Fibroblast of pulmonary artery (primary cell): ENCODE results near the gene KRT13.

Source experiments
- DNase-seq: peaks from one replicate; pipeline ENCODE4 v3.0.0-alpha.2; 2010; ENCODE audit warnings: low read depth
- H3K4me3 ChIP-seq: replicated peaks from 2 replicates; pipeline ENCODE4 v1.5.1; 2011; ENCODE audit warnings: low read depth, mild to moderate bottlenecking, control low read depth, low read length, moderate library complexity
- TF ChIP-seq, protein P1 (sequence below): IDR thresholded peaks from 2 replicates; pipeline ENCODE4 v1.5.1; 2011; ENCODE audit warnings: mild to moderate bottlenecking, control low read depth, low read length, inconsistent platforms; ENCODE audit errors: missing control alignments

KRT13 gene

DNA sequence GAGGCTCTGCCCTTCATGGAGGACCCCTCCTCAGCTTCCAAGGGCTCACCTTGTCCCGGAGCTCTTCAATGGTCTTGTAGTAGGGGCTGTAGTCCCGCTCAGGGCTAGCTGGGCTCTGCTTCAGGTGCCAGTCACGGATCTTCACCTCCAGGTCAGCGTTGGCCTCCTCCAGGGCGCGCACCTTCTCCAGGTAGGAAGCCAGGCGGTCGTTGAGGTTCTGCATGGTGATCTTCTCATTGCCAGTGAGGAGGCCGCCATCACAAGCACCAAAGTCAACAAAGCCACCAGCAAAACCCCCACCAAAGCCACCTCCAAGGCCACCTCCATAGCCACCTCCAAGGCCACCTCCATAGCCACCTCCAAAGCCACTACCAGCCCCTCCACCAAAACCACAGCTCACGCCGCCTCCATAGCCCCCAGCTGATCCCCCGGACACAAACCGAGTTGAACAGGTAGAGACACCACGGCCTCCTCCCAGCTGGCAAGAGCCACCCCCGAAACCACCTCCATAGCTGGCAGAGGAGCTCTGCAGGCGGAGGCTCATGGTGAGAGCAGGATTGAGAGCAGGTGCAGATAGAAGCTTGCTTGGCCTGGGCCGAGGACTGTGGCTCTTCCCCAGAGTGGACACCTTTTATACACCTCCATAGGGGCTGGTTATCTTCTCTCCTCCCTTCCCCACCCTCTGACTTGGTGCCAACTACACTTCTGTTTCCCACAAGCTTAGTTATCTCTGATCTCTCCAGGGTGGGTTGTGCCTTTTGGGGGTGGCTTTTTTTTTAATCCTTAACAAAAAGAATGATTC is at the start of gene KRT13:
Gene KRT13, minus strand, starts transcription at position 606 of the 802 bp plus-strand sequence. Its CDS starts 62 bp downstream, at position 544.
- no peak within 1 kb of the TSS for H3K4me3 ChIP-seq

DNA sequence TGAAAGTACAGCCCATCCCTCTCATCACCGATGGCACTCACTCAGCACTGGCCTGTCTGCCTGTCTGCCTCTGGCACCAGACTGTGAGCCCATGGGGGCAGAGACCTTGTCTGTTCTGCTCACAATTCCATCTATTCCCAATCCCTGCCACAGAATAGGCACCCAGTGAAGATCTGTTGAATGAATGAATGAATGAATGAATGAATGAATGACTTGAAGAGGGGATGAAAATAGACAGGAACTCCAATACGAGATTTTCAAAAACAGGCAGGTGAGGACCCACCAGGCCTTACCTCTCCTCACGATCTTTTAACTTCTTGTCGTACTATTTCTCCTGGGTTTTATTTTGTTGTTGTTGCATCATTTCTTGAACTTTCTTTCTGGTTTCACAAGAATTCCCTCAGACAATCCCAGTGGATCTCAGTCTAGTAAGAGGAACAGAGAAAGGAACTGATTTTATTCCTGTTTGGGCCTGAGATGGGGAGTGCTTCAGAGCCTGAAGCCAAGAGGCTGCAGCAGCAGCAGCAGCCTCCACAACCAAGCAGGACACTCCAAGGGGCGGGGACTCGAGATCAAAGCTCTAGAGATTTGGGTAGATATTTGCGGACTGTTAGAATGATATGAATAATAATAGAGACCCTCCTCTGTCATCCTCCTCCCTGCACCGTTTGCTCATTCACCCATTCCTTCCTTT is 48.7 kb upstream of the KRT13 start:
- no peak for DNase-seq
- TF ChIP-seq, protein P1, sequence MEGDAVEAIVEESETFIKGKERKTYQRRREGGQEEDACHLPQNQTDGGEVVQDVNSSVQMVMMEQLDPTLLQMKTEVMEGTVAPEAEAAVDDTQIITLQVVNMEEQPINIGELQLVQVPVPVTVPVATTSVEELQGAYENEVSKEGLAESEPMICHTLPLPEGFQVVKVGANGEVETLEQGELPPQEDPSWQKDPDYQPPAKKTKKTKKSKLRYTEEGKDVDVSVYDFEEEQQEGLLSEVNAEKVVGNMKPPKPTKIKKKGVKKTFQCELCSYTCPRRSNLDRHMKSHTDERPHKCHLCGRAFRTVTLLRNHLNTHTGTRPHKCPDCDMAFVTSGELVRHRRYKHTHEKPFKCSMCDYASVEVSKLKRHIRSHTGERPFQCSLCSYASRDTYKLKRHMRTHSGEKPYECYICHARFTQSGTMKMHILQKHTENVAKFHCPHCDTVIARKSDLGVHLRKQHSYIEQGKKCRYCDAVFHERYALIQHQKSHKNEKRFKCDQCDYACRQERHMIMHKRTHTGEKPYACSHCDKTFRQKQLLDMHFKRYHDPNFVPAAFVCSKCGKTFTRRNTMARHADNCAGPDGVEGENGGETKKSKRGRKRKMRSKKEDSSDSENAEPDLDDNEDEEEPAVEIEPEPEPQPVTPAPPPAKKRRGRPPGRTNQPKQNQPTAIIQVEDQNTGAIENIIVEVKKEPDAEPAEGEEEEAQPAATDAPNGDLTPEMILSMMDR, result no peak
- no peak overlapping the region for H3K4me3 ChIP-seq

More for the DNA sequence above, at the start of gene KRT13:
- DNase-seq, result no peak
- TF ChIP-seq, protein P1, result no peak

DNA sequence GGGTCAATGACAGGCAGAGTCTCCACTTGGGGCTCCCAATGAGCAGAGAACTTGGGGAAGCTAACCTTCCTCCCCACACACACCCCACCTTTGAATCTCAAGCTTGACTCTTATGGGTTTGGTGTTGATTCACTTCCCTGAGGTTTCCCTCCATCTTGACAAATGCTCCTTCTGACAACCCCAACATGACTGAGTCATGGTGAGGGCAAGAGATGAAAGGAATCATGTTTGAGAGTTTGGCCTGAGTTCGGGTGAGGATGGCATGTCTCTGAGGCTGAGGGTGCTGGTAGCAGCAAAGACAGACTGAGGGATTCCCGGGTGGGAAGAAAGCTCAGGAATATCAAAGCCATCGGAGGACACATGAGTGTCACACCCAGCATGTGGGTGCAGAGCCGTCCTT is 47.8 kb upstream of the KRT13 start:
- TF ChIP-seq, protein P1, result no peak

DNA sequence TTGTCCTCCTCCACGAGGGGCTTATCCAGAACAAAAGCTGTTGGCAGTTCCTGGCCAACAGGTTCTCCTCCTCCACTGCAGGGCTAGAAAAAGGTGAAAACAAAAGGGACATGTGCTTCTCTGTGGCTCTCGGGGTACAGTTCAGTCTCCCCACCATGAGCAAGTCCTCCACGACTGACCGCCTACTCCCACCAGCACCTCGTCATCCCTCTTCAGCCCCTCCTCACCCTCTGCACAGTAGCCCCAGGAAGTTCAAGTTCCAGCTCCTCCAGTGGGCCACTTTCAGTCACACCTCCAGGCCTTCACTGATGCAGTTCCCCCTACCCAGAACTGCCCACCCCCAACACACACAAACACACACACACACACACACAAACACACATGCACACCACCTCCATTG is 47.0 kb upstream of the KRT13 start:
- TF ChIP-seq, protein P1, result no peak
- no peak overlapping the region for H3K4me3 ChIP-seq
- no peak for DNase-seq

More for the DNA sequence above, 47.8 kb upstream of the KRT13 start:
- no peak for DNase-seq
- no peak overlapping the region for H3K4me3 ChIP-seq

DNA sequence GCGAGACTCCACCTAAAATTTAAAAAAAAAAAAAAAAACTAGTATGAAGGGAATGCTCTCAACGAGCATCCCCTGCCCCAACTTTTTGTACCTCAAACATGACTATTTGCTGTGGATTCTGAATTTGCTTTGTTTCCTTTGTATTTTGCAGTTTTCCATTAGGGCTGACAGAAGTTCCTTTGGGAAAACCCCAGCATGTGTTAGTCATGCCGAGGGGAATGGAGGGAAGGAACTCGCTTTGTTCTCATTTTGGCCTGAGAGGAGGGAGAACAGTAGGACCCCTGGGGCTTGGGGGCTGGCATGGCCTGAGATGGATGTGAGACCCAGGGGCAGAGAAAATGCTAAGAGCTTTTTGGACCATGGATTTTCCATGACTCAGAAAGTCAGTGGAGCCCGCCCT is 46.0 kb upstream of the KRT13 start:
- TF ChIP-seq, protein P1, result no peak
- no peak overlapping the region for H3K4me3 ChIP-seq
- peak; percentile 49 for DNase-seq

DNA sequence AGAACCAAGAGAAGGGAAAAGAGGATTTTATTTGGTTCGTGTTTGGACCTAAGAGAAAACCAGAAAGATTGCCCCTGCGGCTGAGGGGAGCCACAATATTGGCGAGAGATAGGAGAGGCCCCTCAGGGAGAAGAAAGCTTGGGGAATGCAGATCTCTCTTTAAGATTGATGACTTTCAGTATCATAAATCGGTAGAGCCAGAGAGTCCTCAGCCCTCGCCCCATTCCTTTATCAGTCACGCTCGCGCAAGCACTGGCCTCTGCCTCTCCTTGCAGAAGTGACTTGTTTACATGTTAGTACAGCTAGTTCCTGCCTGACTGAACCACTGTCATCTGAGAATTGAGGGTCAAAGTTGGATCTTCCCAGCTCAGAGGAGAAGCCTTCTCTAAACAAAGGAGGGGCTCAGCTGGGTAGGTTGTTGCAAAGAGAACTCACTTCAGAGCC is 44.2 kb upstream of the KRT13 start:
- TF ChIP-seq, protein P1, result no peak
- DNase-seq, result no peak
- H3K4me3 ChIP-seq, result no peak overlapping the region
